Dendritic cell treated with granulocyte-macrophage colony-stimulating factor and Interleukin-4, amounts not matched to agents 40 ng/mL and 50 ng/mL, for 4 days (primary cell): ENCODE results near the gene IL23R.

Experiments
- H3K27ac Mint-ChIP-seq: one replicate; pipeline ENCODE4 v1.8.0; 2022; ENCODE audit warnings: mild to moderate bottlenecking, mixed read lengths
- H3K27me3 Mint-ChIP-seq: one replicate; pipeline ENCODE4 v1.8.0; 2022; ENCODE audit warnings: mild to moderate bottlenecking, mixed read lengths
- H3K36me3 Mint-ChIP-seq: one replicate; pipeline ENCODE4 v1.8.0; 2022; ENCODE audit warnings: low read depth, mixed read lengths
- H3K4me1 Mint-ChIP-seq: one replicate; pipeline ENCODE4 v1.8.0; 2022; ENCODE audit warnings: low read depth, mixed read lengths
- H3K4me3 Mint-ChIP-seq: one replicate; pipeline ENCODE4 v1.8.0; 2022; ENCODE audit warnings: mild to moderate bottlenecking, moderate library complexity, mixed read lengths
- H3K9me3 Mint-ChIP-seq: one replicate; pipeline ENCODE4 v1.8.0; 2022; ENCODE audit warnings: mixed read lengths
- intact Hi-C: fragments of 100-400 bp; cut with micrococcal nuclease; formaldehyde crosslinking; loops from one replicate; pipeline ENCODE4 v1.15.0; 2022

Gene IL23R

GRCh38 chr1:67216401-67216800 lies 50.1 kb downstream of the IL23R start:
- H3K27me3 Mint-ChIP-seq, result no peaks in the 10 kb centered on the region
- no peak overlapping the region for H3K27ac Mint-ChIP-seq
- no peaks in the 10 kb centered on the region for H3K36me3 Mint-ChIP-seq
- no peaks in the 10 kb centered on the region for H3K9me3 Mint-ChIP-seq
- no peak overlapping the region for H3K4me3 Mint-ChIP-seq
- intact Hi-C loops, result no loop called here
- H3K4me1 Mint-ChIP-seq, result no peaks in the 10 kb centered on the region

GRCh38 chr1:67217417-67217816 lies 51.2 kb downstream of the IL23R start:
- Mint-ChIP-seq H3K4me1 (no peaks in the 10 kb centered on the region), H3K27ac (no peak overlapping the region), H3K27me3 (no peaks in the 10 kb centered on the region), H3K9me3 (no peaks in the 10 kb centered on the region), H3K36me3 (no peaks in the 10 kb centered on the region), H3K4me3 (no peak overlapping the region)
- intact Hi-C loops, result no loop called here

- no peaks in the 10 kb centered on the region for H3K9me3 Mint-ChIP-seq
- no peak overlapping the region for H3K4me3 Mint-ChIP-seq
- no peaks in the 10 kb centered on the region for H3K4me1 Mint-ChIP-seq
- H3K36me3 Mint-ChIP-seq, result no peaks in the 10 kb centered on the region
- intact Hi-C loops, result no loop called here
- no peaks in the 10 kb centered on the region for H3K27me3 Mint-ChIP-seq
- H3K27ac Mint-ChIP-seq, result no peak overlapping the region
Observed at GRCh38 chr1:67217938-67218337, 51.7 kb downstream of the IL23R start.

GRCh38 chr1:67224856-67225255 lies 58.6 kb downstream of the IL23R start:
- no peaks in the 10 kb centered on the region for H3K27me3 Mint-ChIP-seq
- intact Hi-C loops, result no loop called here
- no peak overlapping the region for H3K27ac Mint-ChIP-seq
- no peaks in the 10 kb centered on the region for H3K9me3 Mint-ChIP-seq
- H3K36me3 Mint-ChIP-seq, result no peaks in the 10 kb centered on the region
- no peak overlapping the region for H3K4me3 Mint-ChIP-seq
- H3K4me1 Mint-ChIP-seq, result peaks cover 5% of the 10 kb centered on the region

- no peak overlapping the region for H3K27ac Mint-ChIP-seq
Observed at GRCh38 chr1:67226688-67227087, 60.4 kb downstream of the IL23R start.

GRCh38 chr1:67227196-67227595 lies 60.9 kb downstream of the IL23R start:
- H3K4me3 Mint-ChIP-seq, result no peak overlapping the region
- no peaks in the 10 kb centered on the region for H3K27me3 Mint-ChIP-seq
- H3K27ac Mint-ChIP-seq, result no peak overlapping the region
- intact Hi-C loops, result no loop called here
- peaks cover 5% of the 10 kb centered on the region for H3K4me1 Mint-ChIP-seq
- no peaks in the 10 kb centered on the region for H3K9me3 Mint-ChIP-seq
- H3K36me3 Mint-ChIP-seq, result no peaks in the 10 kb centered on the region

More at GRCh38 chr1:67226688-67227087, 60.4 kb downstream of the IL23R start:
- no peaks in the 10 kb centered on the region for H3K9me3 Mint-ChIP-seq
- H3K27me3 Mint-ChIP-seq, result no peaks in the 10 kb centered on the region
- H3K4me1 Mint-ChIP-seq, result peaks cover 5% of the 10 kb centered on the region
- no peaks in the 10 kb centered on the region for H3K36me3 Mint-ChIP-seq
- intact Hi-C loops, result no loop called here
- no peak overlapping the region for H3K4me3 Mint-ChIP-seq

GRCh38 chr1:67228791-67229190 lies 62.5 kb downstream of the IL23R start:
- Mint-ChIP-seq H3K4me1 (peaks cover 5% of the 10 kb centered on the region), H3K9me3 (no peaks in the 10 kb centered on the region), H3K27ac (no peak overlapping the region), H3K36me3 (no peaks in the 10 kb centered on the region), H3K27me3 (no peaks in the 10 kb centered on the region), H3K4me3 (no peak overlapping the region)
- intact Hi-C loops, result no loop called here

GRCh38 chr1:67230539-67230938 lies 64.3 kb downstream of the IL23R start:
- Mint-ChIP-seq H3K27ac (no peak overlapping the region), H3K4me1 (peaks cover 5% of the 10 kb centered on the region)
- intact Hi-C loops, result no loop called here

GRCh38 chr1:67236277-67236676 lies 70.0 kb downstream of the IL23R start:
- intact Hi-C loops, result no loop called here
- Mint-ChIP-seq H3K27me3 (no peaks in the 10 kb centered on the region), H3K4me3 (no peak overlapping the region), H3K4me1 (no peaks in the 10 kb centered on the region), H3K9me3 (no peaks in the 10 kb centered on the region), H3K27ac (no peak overlapping the region), H3K36me3 (no peaks in the 10 kb centered on the region)

More at GRCh38 chr1:67230539-67230938, 64.3 kb downstream of the IL23R start:
- Mint-ChIP-seq H3K27me3 (no peaks in the 10 kb centered on the region), H3K4me3 (no peak overlapping the region), H3K36me3 (no peaks in the 10 kb centered on the region), H3K9me3 (no peaks in the 10 kb centered on the region)

- Mint-ChIP-seq H3K4me3 (no peak overlapping the region), H3K9me3 (no peaks in the 10 kb centered on the region), H3K4me1 (no peaks in the 10 kb centered on the region), H3K36me3 (no peaks in the 10 kb centered on the region), H3K27me3 (no peaks in the 10 kb centered on the region), H3K27ac (no peak overlapping the region)
- intact Hi-C loops, result no loop called here
Observed at GRCh38 chr1:67239738-67240137, 73.5 kb downstream of the IL23R start.

- H3K4me1 Mint-ChIP-seq, result no peaks in the 10 kb centered on the region
- H3K27ac Mint-ChIP-seq, result no peak overlapping the region
- H3K4me3 Mint-ChIP-seq, result no peak overlapping the region
- intact Hi-C loops, result no loop called here
- no peaks in the 10 kb centered on the region for H3K27me3 Mint-ChIP-seq
- H3K9me3 Mint-ChIP-seq, result no peaks in the 10 kb centered on the region
- no peaks in the 10 kb centered on the region for H3K36me3 Mint-ChIP-seq
Observed at GRCh38 chr1:67241200-67241746, 75.0 kb downstream of the IL23R start.

GRCh38 chr1:67242016-67242415 lies 75.8 kb downstream of the IL23R start:
- Mint-ChIP-seq H3K4me1 (no peaks in the 10 kb centered on the region), H3K27ac (no peak overlapping the region), H3K9me3 (no peaks in the 10 kb centered on the region), H3K36me3 (no peaks in the 10 kb centered on the region), H3K27me3 (no peaks in the 10 kb centered on the region), H3K4me3 (no peak overlapping the region)
- intact Hi-C loops, result no loop called here

GRCh38 chr1:67250051-67250653 lies 83.9 kb downstream of the IL23R start:
- intact Hi-C loops, result no loop called here
- Mint-ChIP-seq H3K4me3 (no peak overlapping the region), H3K27me3 (no peaks in the 10 kb centered on the region), H3K4me1 (no peaks in the 10 kb centered on the region), H3K27ac (no peak overlapping the region), H3K9me3 (peaks cover 24% of the 10 kb centered on the region), H3K36me3 (no peaks in the 10 kb centered on the region)

GRCh38 chr1:67256291-67257172 lies 90.3 kb downstream of the IL23R start:
- H3K27ac Mint-ChIP-seq, result no peak overlapping the region
- intact Hi-C loops, result no loop called here
- H3K9me3 Mint-ChIP-seq, result no peaks in the 10 kb centered on the region
- H3K36me3 Mint-ChIP-seq, result no peaks in the 10 kb centered on the region
- no peaks in the 10 kb centered on the region for H3K27me3 Mint-ChIP-seq
- H3K4me3 Mint-ChIP-seq, result no peak overlapping the region
- no peaks in the 10 kb centered on the region for H3K4me1 Mint-ChIP-seq
